Breast epithelium (tissue), 4 donors: ENCODE measurements around the gene OR2Z1. TPM values are rescaled to one million over a fixed set of nuclear protein-coding genes. Genes with fewer than 3 reads are reported as not detected.

Experiments
- DNase-seq, 2 donors: peaks; one replicate each; pipeline ENCODE4 v3.0.0-alpha.2; 2019; ENCODE audit warnings: low spot score in 2 of 2
- H3K27ac ChIP-seq, 2 donors: fragments of 200-600 bp; sonication (generic) in 1 of 2; one replicate each; pipeline ENCODE4 v1.5.1; 2016 to 2019; ENCODE audit warnings: mild to moderate bottlenecking in 1 of 2
- H3K27me3 ChIP-seq, 2 donors: fragments of 200-600 bp; sonication (generic) in 1 of 2; one replicate each; pipeline versions ENCODE4 v1.5.1 to v1.6.0; 2017 to 2019; ENCODE audit warnings: control low read depth in 1 of 2, mild to moderate bottlenecking in 1 of 2
- H3K36me3 ChIP-seq: fragments of 200-600 bp; one replicate; pipeline ENCODE4 v1.5.1; 2019
- H3K4me1 ChIP-seq, 2 donors: fragments of 200-600 bp; sonication (generic); one replicate each; pipeline ENCODE4 v1.5.1; 2016 to 2019; ENCODE audit warnings: control low read depth in 1 of 2
- H3K4me3 ChIP-seq, 3 donors: fragments of 200-600 bp; sonication (generic); 1 replicate in 2 of 3; 2 replicates in 1 of 3; pipeline ENCODE4 v1.5.1; 2016 to 2019; ENCODE audit warnings: mild to moderate bottlenecking in 3 of 3, moderate library complexity in 2 of 3
- H3K9me3 ChIP-seq, 2 donors: fragments of 200-600 bp; sonication (generic) in 1 of 2; one replicate each; pipeline ENCODE4 v1.5.1; 2016 to 2019; ENCODE audit warnings: control low read depth in 1 of 2
- POLR2A ChIP-seq: fragments of 450-650 bp; IDR thresholded peaks from one replicate; pipeline ENCODE4 v1.6.1; 2016; ENCODE audit warnings: antibody characterized with exemption, mild to moderate bottlenecking, moderate library complexity
- POLR2AphosphoS5 ChIP-seq, 3 donors: sonication (generic); formaldehyde crosslinking; IDR thresholded peaks; one replicate each; pipeline ENCODE4 v1.6.1; 2017; ENCODE audit warnings: antibody characterized with exemption in 3 of 3
- intact Hi-C: fragments of 100-400 bp; cut with DNase I; formaldehyde crosslinking; loops from one replicate; pipeline ENCODE4 v1.15.1; 2023; ENCODE audit warnings: low total_unique reads
- total RNA-seq, 3 donors: library from RNA; depleted of rRNA; stranded (reverse); fragments of >200 nt; gene quantifications; one replicate each; pipeline ENCODE4 v1.1.0, GENCODE V29; 2016
- TF ChIP-seq, protein P1 (sequence below), 3 donors: fragments of 450-650 bp; IDR thresholded peaks; one replicate each; pipeline ENCODE4 v1.5.1; 2016 to 2017; ENCODE audit warnings: antibody characterized with exemption in 3 of 3, mild to moderate bottlenecking in 3 of 3, moderate library complexity in 3 of 3

Gene OR2Z1
- total RNA-seq, 3 donors from 2014 or later = not detected

DNA sequence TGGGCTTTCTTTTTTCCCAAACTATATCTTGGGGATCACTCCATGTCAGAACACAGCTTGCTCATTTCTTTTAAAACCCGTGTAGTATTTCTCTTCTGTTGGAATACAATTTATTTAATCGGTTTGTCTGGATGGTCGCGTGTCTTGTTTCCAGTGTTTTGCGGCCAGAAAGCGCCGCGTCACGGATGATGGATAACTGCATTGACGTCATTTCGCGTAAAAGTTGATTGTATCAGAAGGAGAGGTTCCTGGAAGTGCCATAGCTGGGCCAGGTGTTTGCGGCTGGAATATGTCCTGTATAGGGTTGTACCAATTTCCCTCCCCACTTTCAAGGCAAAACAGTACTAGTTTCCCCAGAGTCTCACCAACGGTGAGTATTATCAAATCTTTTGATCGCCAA lies 32.5 kb upstream of the OR2Z1 start:
- no peak for TF ChIP-seq POLR2A
- TF ChIP-seq, protein P1, sequence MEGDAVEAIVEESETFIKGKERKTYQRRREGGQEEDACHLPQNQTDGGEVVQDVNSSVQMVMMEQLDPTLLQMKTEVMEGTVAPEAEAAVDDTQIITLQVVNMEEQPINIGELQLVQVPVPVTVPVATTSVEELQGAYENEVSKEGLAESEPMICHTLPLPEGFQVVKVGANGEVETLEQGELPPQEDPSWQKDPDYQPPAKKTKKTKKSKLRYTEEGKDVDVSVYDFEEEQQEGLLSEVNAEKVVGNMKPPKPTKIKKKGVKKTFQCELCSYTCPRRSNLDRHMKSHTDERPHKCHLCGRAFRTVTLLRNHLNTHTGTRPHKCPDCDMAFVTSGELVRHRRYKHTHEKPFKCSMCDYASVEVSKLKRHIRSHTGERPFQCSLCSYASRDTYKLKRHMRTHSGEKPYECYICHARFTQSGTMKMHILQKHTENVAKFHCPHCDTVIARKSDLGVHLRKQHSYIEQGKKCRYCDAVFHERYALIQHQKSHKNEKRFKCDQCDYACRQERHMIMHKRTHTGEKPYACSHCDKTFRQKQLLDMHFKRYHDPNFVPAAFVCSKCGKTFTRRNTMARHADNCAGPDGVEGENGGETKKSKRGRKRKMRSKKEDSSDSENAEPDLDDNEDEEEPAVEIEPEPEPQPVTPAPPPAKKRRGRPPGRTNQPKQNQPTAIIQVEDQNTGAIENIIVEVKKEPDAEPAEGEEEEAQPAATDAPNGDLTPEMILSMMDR (IDR thresholded peaks at IDR 0.05) = no peak
- no peak for TF ChIP-seq POLR2AphosphoS5 (IDR thresholded peaks at IDR 0.05)
- Histone ChIP-seq H3K27me3 (peaks cover 0 to 31% of the 10 kb centered on the region in 2 donors), H3K9me3 (peaks cover 0 to 6% of the 10 kb centered on the region in 2 donors), H3K36me3 (no peaks in the 10 kb centered on the region), H3K27ac (no peak overlapping the region), H3K4me1 (no peaks in the 10 kb centered on the region), H3K4me3 (no peak overlapping the region)
- DNase-seq = no peak
- intact Hi-C loops = no loop called here

DNA sequence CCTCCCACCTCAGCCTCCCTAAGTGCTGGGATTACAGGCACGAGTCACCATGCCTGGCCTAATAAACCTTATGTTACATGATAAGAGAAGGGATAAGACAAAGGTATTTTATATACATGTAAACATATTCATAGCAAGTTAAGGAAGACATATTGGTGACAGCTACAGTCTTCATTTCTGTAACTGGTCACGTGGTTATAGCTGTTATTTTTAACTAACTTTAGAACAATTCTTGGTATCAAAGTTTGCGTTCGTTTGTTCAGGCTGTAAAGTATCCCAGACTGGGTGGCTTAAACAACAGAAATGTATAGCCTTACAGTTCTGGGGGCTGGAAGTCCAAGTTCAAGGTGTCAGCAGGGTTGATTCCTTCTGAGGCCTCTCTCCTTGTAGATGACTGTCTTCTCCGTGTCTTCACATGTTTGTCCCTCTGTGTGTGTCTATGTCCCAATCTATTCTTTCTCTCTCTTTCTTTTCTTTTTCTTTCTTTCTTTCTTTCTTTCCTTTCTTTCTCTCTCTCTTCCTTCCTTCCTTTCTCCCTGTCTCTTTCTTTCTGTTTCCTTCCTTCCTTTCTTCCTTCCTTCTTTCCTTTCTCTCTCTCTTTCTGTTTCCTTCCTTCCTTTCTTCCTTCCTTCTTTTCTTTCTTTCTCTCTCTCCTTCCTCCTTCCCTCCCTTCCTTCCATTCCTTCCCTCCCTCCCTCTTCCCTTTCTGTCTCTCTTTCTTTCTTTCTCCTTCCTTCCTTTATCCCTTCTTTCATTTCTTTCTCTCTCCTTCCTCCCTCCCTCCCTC lies 30.5 kb upstream of the OR2Z1 start:
- intact Hi-C loops = no loop called here
- Histone ChIP-seq H3K36me3 (no peaks in the 10 kb centered on the region), H3K9me3 (peaks cover 0 to 6% of the 10 kb centered on the region in 2 donors), H3K4me1 (no peaks in the 10 kb centered on the region), H3K27ac (no peak overlapping the region), H3K4me3 (no peak overlapping the region), H3K27me3 (peaks cover 0 to 29% of the 10 kb centered on the region in 2 donors)
- TF ChIP-seq POLR2AphosphoS5 (IDR thresholded peaks at IDR 0.05) = no peak
- TF ChIP-seq, protein P1 (IDR thresholded peaks at IDR 0.05) = no peak
- no peak for TF ChIP-seq POLR2A
- DNase-seq = no peak

DNA sequence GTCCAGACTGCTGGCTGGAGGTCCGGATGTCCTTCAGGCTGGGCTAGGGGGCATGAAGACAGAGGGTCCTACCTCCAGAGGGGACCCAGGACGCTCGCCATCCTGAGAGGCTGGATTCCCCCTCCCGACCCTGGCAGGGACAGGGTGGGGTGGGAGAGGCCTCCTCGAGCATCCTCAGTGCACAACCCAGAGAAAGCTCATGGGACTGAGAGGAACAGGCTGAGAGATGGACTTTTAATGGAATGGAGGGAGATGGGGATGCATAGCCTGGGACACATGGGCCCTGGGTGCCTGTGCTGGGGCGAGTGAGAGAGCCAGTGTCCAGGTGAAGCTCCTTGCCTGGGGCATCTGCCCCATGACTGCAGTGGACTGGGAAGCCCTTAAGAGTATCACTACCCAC lies 25.9 kb upstream of the OR2Z1 start:
- DNase-seq = no peak
- H3K4me1 ChIP-seq = no peaks in the 10 kb centered on the region
- H3K4me3 ChIP-seq = no peak overlapping the region
- TF ChIP-seq POLR2AphosphoS5 (IDR thresholded peaks at IDR 0.05) = no peak
- TF ChIP-seq, protein P1 (IDR thresholded peaks at IDR 0.05) = no peak
- TF ChIP-seq POLR2A = no peak
- H3K9me3 ChIP-seq = no peaks in the 10 kb centered on the region
- no peak overlapping the region for H3K27ac ChIP-seq
- intact Hi-C loops = no loop called here
- H3K27me3 ChIP-seq = peaks cover 0 to 69% of the 10 kb centered on the region in 2 donors
- H3K36me3 ChIP-seq = no peaks in the 10 kb centered on the region

DNA sequence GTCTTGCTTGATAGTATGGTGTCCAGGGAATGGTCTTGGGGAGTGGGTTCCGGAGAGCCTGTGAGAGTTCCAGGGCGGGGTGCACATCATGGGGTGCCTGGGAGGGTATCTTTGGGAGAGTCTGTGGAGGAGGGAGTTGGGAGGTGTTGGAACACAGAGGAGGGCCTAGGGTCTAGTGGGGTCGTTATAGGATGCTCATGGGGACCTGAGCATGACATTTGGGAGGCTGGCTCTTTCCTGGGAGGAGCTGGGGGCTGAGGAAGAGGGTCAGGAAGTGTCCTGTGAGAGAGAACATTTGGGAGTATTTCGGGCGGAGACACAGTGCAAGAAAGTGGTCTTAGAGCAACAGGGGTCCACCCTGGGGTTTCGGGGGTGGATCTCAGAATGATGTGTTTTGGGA lies 25.5 kb upstream of the OR2Z1 start:
- H3K27me3 ChIP-seq = peaks cover 0 to 69% of the 10 kb centered on the region in 2 donors
- TF ChIP-seq POLR2A = no peak
- TF ChIP-seq POLR2AphosphoS5 (IDR thresholded peaks at IDR 0.05) = no peak
- TF ChIP-seq, protein P1 (IDR thresholded peaks at IDR 0.05) = no peak
- H3K4me3 ChIP-seq = no peak overlapping the region
- no peaks in the 10 kb centered on the region for H3K9me3 ChIP-seq
- no peak overlapping the region for H3K27ac ChIP-seq
- no peaks in the 10 kb centered on the region for H3K36me3 ChIP-seq
- DNase-seq = no peak
- H3K4me1 ChIP-seq = no peaks in the 10 kb centered on the region
- intact Hi-C loops = no loop called here

DNA sequence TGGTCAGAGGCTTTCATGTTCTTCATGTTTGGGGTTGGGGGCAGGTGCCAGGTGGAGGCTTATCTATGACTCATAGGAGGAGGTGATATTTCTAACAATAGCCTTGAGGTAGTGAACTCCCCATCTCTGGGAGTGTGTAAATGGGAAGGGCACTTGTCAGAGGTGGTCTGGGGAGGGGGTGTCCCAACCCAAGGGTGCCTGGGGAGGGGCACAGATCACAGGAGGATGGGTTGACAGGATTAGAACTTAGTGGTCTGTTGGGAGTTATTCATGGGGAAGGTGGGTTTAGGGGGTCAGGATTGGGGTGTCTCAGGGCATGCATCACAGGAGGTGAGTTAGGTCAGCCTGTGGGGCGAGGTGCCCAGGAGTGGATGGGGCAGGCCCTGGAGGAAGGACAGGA lies 24.4 kb upstream of the OR2Z1 start:
- no peak overlapping the region for H3K27ac ChIP-seq
- TF ChIP-seq POLR2AphosphoS5 (IDR thresholded peaks at IDR 0.05) (no peak), POLR2A (no peak)
- TF ChIP-seq, protein P1 (IDR thresholded peaks at IDR 0.05) = no peak
- H3K9me3 ChIP-seq = no peaks in the 10 kb centered on the region
- peaks cover 0 to 64% of the 10 kb centered on the region in 2 donors for H3K27me3 ChIP-seq
- H3K4me3 ChIP-seq = no peak overlapping the region
- no peak for DNase-seq
- intact Hi-C loops = no loop called here
- no peaks in the 10 kb centered on the region for H3K4me1 ChIP-seq
- no peaks in the 10 kb centered on the region for H3K36me3 ChIP-seq
